K562 (cell line): ENCODE data around the gene NUDT14. TPM values are rescaled to one million over a fixed set of nuclear protein-coding genes. Genes with fewer than 3 reads are reported as not detected.

Source experiments
- ATF2 ChIP-seq: sonication (generic); formaldehyde crosslinking; IDR thresholded peaks from 2 replicates; pipeline ENCODE4 v1.8.1; 2022; ENCODE audit warnings: missing genetic modification reagents
- CTCF ChIP-seq, 3 experiments: IDR thresholded peaks in 2 of 3; conservative IDR thresholded peaks in 1 of 3; 2 replicates each; pipeline ENCODE4 v1.5.1; 2011 to 2012; ENCODE audit warnings: low read length in 3 of 3, mild to moderate bottlenecking in 3 of 3, control low read depth in 2 of 3, improper control_type of control experiment in 1 of 3, inconsistent platforms in 1 of 3, low read depth in 1 of 3, mixed read lengths in 1 of 3, moderate library complexity in 1 of 3; ENCODE audit not compliant: insufficient read depth in 2 of 3
- CTCFL ChIP-seq: IDR thresholded peaks from 2 replicates; pipeline ENCODE4 v1.6.1; 2011; ENCODE audit warnings: borderline replicate concordance, low read depth, mild to moderate bottlenecking, moderate library complexity, low read length; ENCODE audit not compliant: insufficient read depth, poor library complexity, severe bottlenecking
- GTF2A2 ChIP-seq: IDR thresholded peaks from 2 replicates; pipeline ENCODE4 v1.6.1; 2016; ENCODE audit warnings: mild to moderate bottlenecking, missing genetic modification characterization, missing compliant biosample characterization
- ZBED1 ChIP-seq: IDR thresholded peaks from 2 replicates; pipeline ENCODE4 v1.6.1; 2014
- polyA plus RNA-seq, 8 experiments: library from polyadenylated mRNA; depleted of rRNA in 4 of 8; stranded (reverse) in 5 of 8; unstranded in 3 of 8; fragments of >200 nt; fragmentation: Nextera tagmentation in 2 of 8; fragmentation: Illumina TruSeq in 1 of 8; extraction: Ambion mirVana in 2 of 8; extraction: Trizol in 1 of 8; gene quantifications; 2 replicates each; pipeline versions ENCODE4 v1.2.1 to v1.2.3, GENCODE V29; 2011 to 2014; ENCODE audit warnings: inconsistent platforms in 1 of 8, missing spikeins in 1 of 8
- total RNA-seq, 7 experiments: library from RNA; depleted of rRNA in 6 of 7; stranded (reverse); fragments of >200 nt in 6 of 7; fragmentation: Illumina TruSeq in 2 of 7; extraction: Trizol in 2 of 7; gene quantifications; 2 replicates each; pipeline versions ENCODE4 v1.2.1 to v1.2.3, GENCODE V29; 2011 to 2021; ENCODE audit warnings: low replicate concordance in 1 of 7

The NUDT14 gene
- total and polyA plus RNA-seq, 9 of the 15 experiments (the other 6 are each of a cell fraction or from before 2014, with no cell fraction given): 0.14 to 16.3 (median 8.2) TPM

DNA sequence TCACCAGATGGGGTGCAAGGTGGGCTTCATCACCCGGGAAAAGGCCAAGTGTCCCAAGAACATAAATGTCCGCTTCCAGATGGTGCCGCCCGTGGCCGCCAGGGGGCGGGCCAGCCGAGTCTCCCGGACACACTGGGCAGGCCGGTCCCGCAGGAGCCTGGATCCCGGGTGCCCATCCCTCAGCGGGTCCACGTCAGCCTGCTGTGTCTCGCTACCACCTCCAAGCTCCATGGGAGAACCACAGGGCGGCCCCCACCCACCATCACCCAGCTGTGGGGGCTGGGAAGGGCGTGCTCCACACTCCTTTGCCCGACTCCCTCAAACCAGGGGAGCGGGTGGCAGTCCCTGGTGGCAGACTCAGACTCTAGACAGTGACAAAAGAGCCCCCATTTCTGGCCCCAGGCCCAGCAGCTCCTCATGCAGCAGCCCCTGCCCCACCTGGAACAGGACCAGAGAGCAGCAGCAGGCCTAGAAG lies 22.0 kb upstream of the NUDT14 start (continued):
- no peak for TF ChIP-seq ZBED1
- peak; percentile 76 for TF ChIP-seq CTCFL
- no peak for TF ChIP-seq GTF2A2 (tag)
- TF ChIP-seq CTCF (IDR thresholded peaks at IDR 0.05 in 2 of 3, conservative IDR thresholded peaks at IDR 0.05 in 1 of 3; ENCODE audit: insufficient read depth in 2 of 3, low read depth in 1 of 3, low read length in 3 of 3): peak; percentile 64 to 80 (median 79)
- TF ChIP-seq ATF2 (CRISPR knock-in tag): no peak
- TF ChIP-seq, all 486 proteins: peak for 6
